ENCODE data around the gene MUC22. TPM values are rescaled to one million over a fixed set of nuclear protein-coding genes. Genes with fewer than 3 reads are reported as not detected.

Gene MUC22
- total RNA-seq, 5 donors from 2014 or later (not counting 1 experiment from before 2014, with no cell fraction given): not detected

GRCh38 chr6:31002471-31002870, 7.8 kb upstream of the MUC22 start:
- no peak for ATAC-seq (replicated peaks in 1 of 4)
- Mint-ChIP-seq H3K4me3 (no peak overlapping the region), H3K27me3 (peaks cover 3 to 17% of the 10 kb centered on the region in 2 donors), H3K27ac (no peak overlapping the region), H3K36me3 (no peaks in the 10 kb centered on the region), H3K9me3 (peaks cover 0 to 3% (median 0%) of the 10 kb centered on the region in 3 donors), H3K4me1 (peaks cover 4 to 11% (median 10%) of the 10 kb centered on the region in 3 donors)
- H3K4me3 ChIP-seq (ENCODE audit: control insufficient read depth in 1 of 2, extremely low read depth in 1 of 2, low read length in 1 of 2): no peak overlapping the region
- 60% methylated on average over 1 of the region's 2 CpGs for WGBS (ENCODE audit: insufficient coverage)
- peaks cover 0 to 20% of the 10 kb centered on the region in 2 experiments for H3K27me3 ChIP-seq (replicated peaks in 1 of 2; ENCODE audit: control insufficient read depth in 2 of 2, extremely low read depth in 1 of 2, insufficient read depth in 2 of 2, low read length in 1 of 2)
- no peak overlapping the region for H3K27ac ChIP-seq (ENCODE audit: low read length)
- DNase-seq: no peak
- no peaks in the 10 kb centered on the region for H3K9me3 ChIP-seq
- H3K36me3 ChIP-seq (ENCODE audit: control insufficient read depth in 2 of 2, extremely low read depth in 1 of 2, insufficient read depth in 1 of 2, low read length in 1 of 2): no peaks in the 10 kb centered on the region
- ChIA-PET CTCF (no interaction called here), POLR2A (interaction anchor here in 1 of 2 donors (0.5 kb wide), 1 partner anchor 10 kb away, joined by 3 read pairs; no protein-coding TSS in a partner anchor)
- H3K4me1 ChIP-seq (ENCODE audit: control insufficient read depth in 1 of 2, extremely low read depth in 1 of 2, insufficient read depth in 2 of 2, low read length in 2 of 2): no peaks in the 10 kb centered on the region

GRCh38 chr6:31004794-31005193, 5.5 kb upstream of the MUC22 start:
- Mint-ChIP-seq H3K4me3 (no peak overlapping the region), H3K4me1 (peaks cover 4 to 11% (median 10%) of the 10 kb centered on the region in 3 donors), H3K27me3 (peaks cover 10 to 27% of the 10 kb centered on the region in 2 donors), H3K27ac (no peak overlapping the region), H3K36me3 (no peaks in the 10 kb centered on the region), H3K9me3 (peaks cover 0 to 3% (median 0%) of the 10 kb centered on the region in 3 donors)
- Histone ChIP-seq H3K4me3 (ENCODE audit: control insufficient read depth in 1 of 2, extremely low read depth in 1 of 2, low read length in 1 of 2) (no peak overlapping the region), H3K27me3 (replicated peaks in 1 of 2; ENCODE audit: control insufficient read depth in 2 of 2, extremely low read depth in 1 of 2, insufficient read depth in 2 of 2, low read length in 1 of 2) (peaks cover 0 to 27% of the 10 kb centered on the region in 2 experiments), H3K4me1 (ENCODE audit: control insufficient read depth in 1 of 2, extremely low read depth in 1 of 2, insufficient read depth in 2 of 2, low read length in 2 of 2) (no peaks in the 10 kb centered on the region), H3K36me3 (ENCODE audit: control insufficient read depth in 2 of 2, extremely low read depth in 1 of 2, insufficient read depth in 1 of 2, low read length in 1 of 2) (no peaks in the 10 kb centered on the region), H3K9me3 (no peaks in the 10 kb centered on the region), H3K27ac (ENCODE audit: low read length) (no peak overlapping the region)
- ATAC-seq (replicated peaks in 1 of 4): no peak
- DNase-seq: no peak
- ChIA-PET CTCF (no interaction called here), POLR2A (no interaction called here)
- WGBS (ENCODE audit: insufficient coverage): no CpG with 5 or more reads among the region's 4 CpGs

GRCh38 chr6:31005249-31006020, 4.8 kb upstream of the MUC22 start:
- ChIA-PET POLR2A (no interaction called here), CTCF (no interaction called here)
- ATAC-seq (replicated peaks in 1 of 4) (no peak), DNase-seq (no peak)
- peaks cover 0 to 27% of the 10 kb centered on the region in 2 experiments for H3K27me3 ChIP-seq (replicated peaks in 1 of 2; ENCODE audit: control insufficient read depth in 2 of 2, extremely low read depth in 1 of 2, insufficient read depth in 2 of 2, low read length in 1 of 2)
- no peak overlapping the region for H3K27ac Mint-ChIP-seq
- no peak overlapping the region for H3K4me3 Mint-ChIP-seq
- no peaks in the 10 kb centered on the region for H3K36me3 ChIP-seq (ENCODE audit: control insufficient read depth in 2 of 2, extremely low read depth in 1 of 2, insufficient read depth in 1 of 2, low read length in 1 of 2)
- H3K27me3 Mint-ChIP-seq: peaks cover 10 to 26% of the 10 kb centered on the region in 2 donors
- no peaks in the 10 kb centered on the region for H3K9me3 Mint-ChIP-seq
- no peaks in the 10 kb centered on the region for H3K36me3 Mint-ChIP-seq
- H3K4me1 Mint-ChIP-seq: peaks cover 4 to 11% (median 10%) of the 10 kb centered on the region in 3 donors
- H3K4me1 ChIP-seq (ENCODE audit: control insufficient read depth in 1 of 2, extremely low read depth in 1 of 2, insufficient read depth in 2 of 2, low read length in 2 of 2): no peaks in the 10 kb centered on the region
- WGBS (ENCODE audit: insufficient coverage): 93% methylated on average over 3 of the region's 9 CpGs
- no peak overlapping the region for H3K27ac ChIP-seq (ENCODE audit: low read length)
- H3K4me3 ChIP-seq (ENCODE audit: control insufficient read depth in 1 of 2, extremely low read depth in 1 of 2, low read length in 1 of 2): no peak overlapping the region
- H3K9me3 ChIP-seq: no peaks in the 10 kb centered on the region

GRCh38 chr6:31007694-31008093, 2.6 kb upstream of the MUC22 start:
- Mint-ChIP-seq H3K4me1 (peaks cover 0 to 10% (median 5%) of the 10 kb centered on the region in 3 donors), H3K36me3 (no peaks in the 10 kb centered on the region), H3K4me3 (no peak overlapping the region), H3K9me3 (no peaks in the 10 kb centered on the region), H3K27ac (no peak overlapping the region), H3K27me3 (peaks cover 16 to 31% of the 10 kb centered on the region in 2 donors)
- DNase-seq: no peak
- ChIA-PET CTCF (no interaction called here), POLR2A (no interaction called here)
- Histone ChIP-seq H3K27ac (ENCODE audit: low read length) (no peak overlapping the region), H3K27me3 (replicated peaks in 1 of 2; ENCODE audit: control insufficient read depth in 2 of 2, extremely low read depth in 1 of 2, insufficient read depth in 2 of 2, low read length in 1 of 2) (peaks cover 0 to 26% of the 10 kb centered on the region in 2 experiments), H3K4me3 (ENCODE audit: control insufficient read depth in 1 of 2, extremely low read depth in 1 of 2, low read length in 1 of 2) (no peak overlapping the region), H3K9me3 (no peaks in the 10 kb centered on the region), H3K4me1 (ENCODE audit: control insufficient read depth in 1 of 2, extremely low read depth in 1 of 2, insufficient read depth in 2 of 2, low read length in 2 of 2) (no peaks in the 10 kb centered on the region), H3K36me3 (ENCODE audit: control insufficient read depth in 2 of 2, extremely low read depth in 1 of 2, insufficient read depth in 1 of 2, low read length in 1 of 2) (no peaks in the 10 kb centered on the region)
- WGBS (ENCODE audit: insufficient coverage): 64% methylated on average over 4 of the region's 8 CpGs
- no peak for ATAC-seq (replicated peaks in 1 of 4)

- Mint-ChIP-seq H3K27ac (no peak overlapping the region), H3K9me3 (no peaks in the 10 kb centered on the region), H3K27me3 (peaks cover 15 to 29% of the 10 kb centered on the region in 2 donors), H3K36me3 (no peaks in the 10 kb centered on the region), H3K4me1 (peaks cover 0 to 10% (median 5%) of the 10 kb centered on the region in 3 donors), H3K4me3 (no peak overlapping the region)
- POLR2A ChIA-PET: interaction anchor here in 1 of 2 donors (0.7 kb wide), 1 partner anchor 26 kb away, joined by 4 read pairs; no protein-coding TSS in a partner anchor
- Histone ChIP-seq H3K27me3 (replicated peaks in 1 of 2; ENCODE audit: control insufficient read depth in 2 of 2, extremely low read depth in 1 of 2, insufficient read depth in 2 of 2, low read length in 1 of 2) (peaks cover 0 to 26% of the 10 kb centered on the region in 2 experiments), H3K4me1 (ENCODE audit: control insufficient read depth in 1 of 2, extremely low read depth in 1 of 2, insufficient read depth in 2 of 2, low read length in 2 of 2) (no peaks in the 10 kb centered on the region), H3K36me3 (ENCODE audit: control insufficient read depth in 2 of 2, extremely low read depth in 1 of 2, insufficient read depth in 1 of 2, low read length in 1 of 2) (no peaks in the 10 kb centered on the region), H3K4me3 (ENCODE audit: control insufficient read depth in 1 of 2, extremely low read depth in 1 of 2, low read length in 1 of 2) (no peak overlapping the region), H3K9me3 (no peaks in the 10 kb centered on the region), H3K27ac (ENCODE audit: low read length) (no peak overlapping the region)
- 33% methylated on average over 1 of the region's 4 CpGs for WGBS (ENCODE audit: insufficient coverage)
- DNase-seq (no peak), ATAC-seq (replicated peaks in 1 of 4) (no peak)
- CTCF ChIA-PET: no interaction called here
Observed at GRCh38 chr6:31008165-31008564, 2.1 kb upstream of the MUC22 start.

GRCh38 chr6:31009731-31010130, 543 bp upstream of the MUC22 start:
- Mint-ChIP-seq H3K27me3 (peaks cover 15 to 40% of the 10 kb centered on the region in 2 donors), H3K9me3 (peaks cover 0 to 3% (median 0%) of the 10 kb centered on the region in 3 donors), H3K27ac (no peak overlapping the region), H3K36me3 (peaks cover 2% of the 10 kb centered on the region), H3K4me3 (no peak overlapping the region), H3K4me1 (peaks cover 0 to 6% (median 3%) of the 10 kb centered on the region in 3 donors)
- Histone ChIP-seq H3K4me1 (ENCODE audit: control insufficient read depth in 1 of 2, extremely low read depth in 1 of 2, insufficient read depth in 2 of 2, low read length in 2 of 2) (no peaks in the 10 kb centered on the region), H3K4me3 (ENCODE audit: control insufficient read depth in 1 of 2, extremely low read depth in 1 of 2, low read length in 1 of 2) (no peak overlapping the region), H3K27me3 (replicated peaks in 1 of 2; ENCODE audit: control insufficient read depth in 2 of 2, extremely low read depth in 1 of 2, insufficient read depth in 2 of 2, low read length in 1 of 2) (peaks cover 0 to 23% of the 10 kb centered on the region in 2 experiments), H3K36me3 (ENCODE audit: control insufficient read depth in 2 of 2, extremely low read depth in 1 of 2, insufficient read depth in 1 of 2, low read length in 1 of 2) (no peaks in the 10 kb centered on the region), H3K9me3 (no peaks in the 10 kb centered on the region), H3K27ac (ENCODE audit: low read length) (no peak overlapping the region)
- ChIA-PET CTCF (no interaction called here), POLR2A (no interaction called here)
- DNase-seq: no peak
- 64% methylated on average over 2 of the region's 7 CpGs for WGBS (ENCODE audit: insufficient coverage)
- no peak for ATAC-seq (replicated peaks in 1 of 4)
